Progenitor cell of endocrine pancreas (in vitro differentiated cells): Measurements from ENCODE around the gene STMN3. TPM values are rescaled to one million over a fixed set of nuclear protein-coding genes. Genes with fewer than 3 reads are reported as not detected.

Experiments used
- DNase-seq: peaks from one replicate; pipeline ENCODE4 v3.0.0; 2021; ENCODE audit warnings: low spot score; ENCODE audit not compliant: unreplicated experiment
- H3K27ac Mint-ChIP-seq: 2 replicates; pipeline ENCODE4 v1.8.0; 2021; ENCODE audit warnings: mild to moderate bottlenecking, moderate library complexity, mixed read lengths
- H3K27me3 Mint-ChIP-seq: 2 replicates; pipeline ENCODE4 v1.8.0; 2021; ENCODE audit warnings: mixed read lengths
- H3K36me3 Mint-ChIP-seq: 2 replicates; pipeline ENCODE4 v1.8.0; 2022; ENCODE audit warnings: mixed read lengths; ENCODE audit not compliant: insufficient read depth
- H3K4me1 Mint-ChIP-seq: 2 replicates; pipeline ENCODE4 v1.8.0; 2021; ENCODE audit warnings: low read depth, mixed read lengths
- H3K4me3 Mint-ChIP-seq: 2 replicates; pipeline ENCODE4 v1.8.0; 2021; ENCODE audit warnings: low read depth, mild to moderate bottlenecking, moderate library complexity, mixed read lengths
- H3K9me3 Mint-ChIP-seq: 2 replicates; pipeline ENCODE4 v1.8.0; 2021; ENCODE audit warnings: low read depth, mixed read lengths
- CTCF ChIP-seq: fragments of 200-600 bp; sonication (generic); IDR thresholded peaks from one replicate; pipeline ENCODE4 v1.5.0; 2021; ENCODE audit warnings: antibody characterized with exemption, mild to moderate bottlenecking; ENCODE audit not compliant: unreplicated experiment
- total RNA-seq: library from RNA; stranded (reverse); gene quantifications from 2 replicates; pipeline ENCODE4 v1.2.1, GENCODE V29; 2021

STMN3 gene
- total RNA-seq, 1 donor from 2014 or later, result 25.6 TPM

- Mint-ChIP-seq H3K27me3 (no peaks in the 10 kb centered on the region), H3K27ac (no peak overlapping the region), H3K36me3 (peaks cover 3% of the 10 kb centered on the region), H3K9me3 (no peaks in the 10 kb centered on the region), H3K4me3 (no peak overlapping the region), H3K4me1 (no peaks in the 10 kb centered on the region)
- no peak for TF ChIP-seq CTCF
- no peak for DNase-seq
Observed at GRCh38 chr20:63700199-63701050, 47.2 kb upstream of the STMN3 start.

- no peak overlapping the region for H3K4me3 Mint-ChIP-seq
- no peak for DNase-seq
Observed at GRCh38 chr20:63699466-63700198, 46.4 kb upstream of the STMN3 start.

GRCh38 chr20:63698739-63699465, 45.7 kb upstream of the STMN3 start:
- no peak for DNase-seq
- H3K4me1 Mint-ChIP-seq, result no peaks in the 10 kb centered on the region
- no peaks in the 10 kb centered on the region for H3K36me3 Mint-ChIP-seq
- H3K27me3 Mint-ChIP-seq, result no peaks in the 10 kb centered on the region
- no peak overlapping the region for H3K4me3 Mint-ChIP-seq
- no peak for TF ChIP-seq CTCF
- H3K27ac Mint-ChIP-seq, result no peak overlapping the region
- H3K9me3 Mint-ChIP-seq, result no peaks in the 10 kb centered on the region

More at GRCh38 chr20:63699466-63700198, 46.4 kb upstream of the STMN3 start:
- H3K9me3 Mint-ChIP-seq, result no peaks in the 10 kb centered on the region
- H3K4me1 Mint-ChIP-seq, result no peaks in the 10 kb centered on the region
- H3K27ac Mint-ChIP-seq, result no peak overlapping the region
- H3K36me3 Mint-ChIP-seq, result no peaks in the 10 kb centered on the region
- H3K27me3 Mint-ChIP-seq, result no peaks in the 10 kb centered on the region
- no peak for TF ChIP-seq CTCF

DNA sequence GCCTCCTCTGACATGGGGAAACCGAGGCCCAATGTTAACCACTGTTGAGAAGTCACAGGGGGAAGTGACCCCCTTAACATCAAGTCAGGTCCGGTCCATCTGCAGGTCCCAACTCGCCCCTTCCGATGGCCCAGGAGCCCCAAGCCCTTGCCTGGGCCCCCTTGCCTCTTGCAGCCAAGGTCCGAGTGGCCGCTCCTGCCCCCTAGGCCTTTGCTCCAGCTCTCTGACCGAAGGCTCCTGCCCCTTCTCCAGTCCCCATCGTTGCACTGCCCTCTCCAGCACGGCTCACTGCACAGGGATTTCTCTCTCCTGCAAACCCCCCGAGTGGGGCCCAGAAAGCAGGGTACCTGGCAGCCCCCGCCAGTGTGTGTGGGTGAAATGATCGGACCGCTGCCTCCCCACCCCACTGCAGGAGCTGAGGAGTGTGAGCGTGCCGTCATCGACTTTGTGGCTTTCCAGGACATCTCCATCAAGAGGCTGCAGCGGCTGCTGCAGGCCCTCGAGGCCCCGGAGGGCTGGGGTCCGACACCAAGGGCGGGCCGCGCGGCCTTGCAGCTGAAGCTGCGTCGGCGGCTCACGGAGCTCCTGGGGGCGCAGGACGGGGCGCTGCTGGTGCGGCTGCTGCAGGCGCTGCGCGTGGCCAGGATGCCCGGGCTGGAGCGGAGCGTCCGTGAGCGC, 44.8 kb upstream of the STMN3 start:
- Mint-ChIP-seq H3K9me3 (no peaks in the 10 kb centered on the region), H3K4me3 (no peak overlapping the region), H3K36me3 (peaks cover 2% of the 10 kb centered on the region), H3K4me1 (no peaks in the 10 kb centered on the region), H3K27ac (no peak overlapping the region), H3K27me3 (no peaks in the 10 kb centered on the region)
- DNase-seq, result no peak
- no peak for TF ChIP-seq CTCF
